Thyroid gland (tissue), 4 donors: Measurements from ENCODE around the gene N4BP2L2.

Experiments
- POLR2A ChIP-seq, 2 donors: fragments of 450-650 bp; IDR thresholded peaks; one replicate each; pipeline ENCODE4 v1.6.1; 2017; ENCODE audit warnings: antibody characterized with exemption in 2 of 2, mild to moderate bottlenecking in 2 of 2, moderate library complexity in 1 of 2
- TF ChIP-seq, protein P1 (sequence below), 6 experiments: fragments of 200-600 bp in 3 of 6; fragments of 450-650 bp in 3 of 6; sonication (generic) in 3 of 6; IDR thresholded peaks; one replicate each; pipeline ENCODE4 v1.5.1; 2016 to 2019; ENCODE audit warnings: antibody characterized with exemption in 6 of 6, mild to moderate bottlenecking in 2 of 6, inconsistent platforms in 1 of 6, moderate library complexity in 1 of 6

DNA sequence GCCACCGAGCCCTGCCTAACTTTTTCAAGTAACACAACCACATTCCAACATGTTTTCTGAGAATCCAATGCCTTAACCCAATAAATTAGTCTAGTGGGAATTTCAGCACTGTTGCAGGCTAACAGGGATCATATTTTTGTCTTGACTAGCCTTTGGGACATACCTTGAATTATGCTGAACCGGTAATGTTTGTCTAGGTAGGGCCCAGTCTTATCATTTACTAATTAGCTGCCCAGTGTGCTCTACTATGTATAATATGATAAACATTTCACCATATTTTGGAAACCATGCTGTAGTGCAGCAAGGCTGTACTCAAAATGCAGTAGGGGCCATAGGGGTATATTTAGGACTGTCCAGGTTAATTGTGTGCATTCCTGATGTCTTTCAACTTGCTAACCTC, 44.4 kb upstream of the N4BP2L2 start:
- TF ChIP-seq, protein P1, sequence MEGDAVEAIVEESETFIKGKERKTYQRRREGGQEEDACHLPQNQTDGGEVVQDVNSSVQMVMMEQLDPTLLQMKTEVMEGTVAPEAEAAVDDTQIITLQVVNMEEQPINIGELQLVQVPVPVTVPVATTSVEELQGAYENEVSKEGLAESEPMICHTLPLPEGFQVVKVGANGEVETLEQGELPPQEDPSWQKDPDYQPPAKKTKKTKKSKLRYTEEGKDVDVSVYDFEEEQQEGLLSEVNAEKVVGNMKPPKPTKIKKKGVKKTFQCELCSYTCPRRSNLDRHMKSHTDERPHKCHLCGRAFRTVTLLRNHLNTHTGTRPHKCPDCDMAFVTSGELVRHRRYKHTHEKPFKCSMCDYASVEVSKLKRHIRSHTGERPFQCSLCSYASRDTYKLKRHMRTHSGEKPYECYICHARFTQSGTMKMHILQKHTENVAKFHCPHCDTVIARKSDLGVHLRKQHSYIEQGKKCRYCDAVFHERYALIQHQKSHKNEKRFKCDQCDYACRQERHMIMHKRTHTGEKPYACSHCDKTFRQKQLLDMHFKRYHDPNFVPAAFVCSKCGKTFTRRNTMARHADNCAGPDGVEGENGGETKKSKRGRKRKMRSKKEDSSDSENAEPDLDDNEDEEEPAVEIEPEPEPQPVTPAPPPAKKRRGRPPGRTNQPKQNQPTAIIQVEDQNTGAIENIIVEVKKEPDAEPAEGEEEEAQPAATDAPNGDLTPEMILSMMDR (IDR thresholded peaks at IDR 0.05): no peak
- TF ChIP-seq POLR2A (IDR thresholded peaks at IDR 0.05): no peak
